Uterus (tissue), 2 donors: ENCODE results near the gene ARAP2.

ENCODE experiments used
- CTCF ChIP-seq, 4 experiments: fragments of 200-600 bp in 2 of 4; fragments of 450-650 bp in 2 of 4; sonication (generic) in 2 of 4; IDR thresholded peaks; one replicate each; pipeline ENCODE4 v1.5.1; 2016 to 2019; ENCODE audit warnings: antibody characterized with exemption in 4 of 4, mild to moderate bottlenecking in 2 of 4, moderate library complexity in 1 of 4
- POLR2A ChIP-seq, 2 donors: fragments of 450-650 bp; IDR thresholded peaks; one replicate each; pipeline ENCODE4 v1.6.1; 2016; ENCODE audit warnings: antibody characterized with exemption in 2 of 2, mild to moderate bottlenecking in 1 of 2, moderate library complexity in 1 of 2

- TF ChIP-seq CTCF (IDR thresholded peaks at IDR 0.05), result no peak
- no peak for TF ChIP-seq POLR2A (IDR thresholded peaks at IDR 0.05)
These were observed 61.1 kb downstream of the ARAP2 start for GRCh38 chr4:36183232-36183631.
